Lung (tissue), 12 donors: Measurements from ENCODE around the gene MAP7D1. TPM values are rescaled to one million over a fixed set of nuclear protein-coding genes. Genes with fewer than 3 reads are reported as not detected.

Experiments
- ATAC-seq: fragments of 200-7000 bp; cut with Tn5 transposase; one replicate; pipeline ENCODE4 v1.9.1; 2020; ENCODE audit warnings: moderate number of reproducible peaks; ENCODE audit not compliant: insufficient read depth, low FRiP score
- DNase-seq, 3 donors: peaks; one replicate each; pipeline ENCODE4 v3.0.0-alpha.2; 2013 to 2017
- H3K27ac ChIP-seq, 2 donors: one replicate each; pipeline ENCODE4 v1.5.1; 2013; ENCODE audit warnings: mild to moderate bottlenecking in 2 of 2, moderate library complexity in 2 of 2, control low read depth in 1 of 2, inconsistent platforms in 1 of 2, low read depth in 1 of 2, low read length in 1 of 2
- H3K27me3 ChIP-seq, 3 donors: one replicate each; pipeline ENCODE4 v1.5.1; 2013; ENCODE audit warnings: low read length in 2 of 3; ENCODE audit not compliant: control insufficient read depth in 3 of 3, insufficient read depth in 3 of 3
- H3K36me3 ChIP-seq, 4 donors: one replicate each; pipeline ENCODE4 v1.5.1; 2013; ENCODE audit warnings: low read length in 4 of 4, mild to moderate bottlenecking in 1 of 4, moderate library complexity in 1 of 4; ENCODE audit not compliant: control insufficient read depth in 4 of 4, insufficient read depth in 4 of 4
- H3K4me1 ChIP-seq, 5 donors: one replicate each; pipeline ENCODE4 v1.5.1; 2013; ENCODE audit warnings: low read length in 5 of 5, mild to moderate bottlenecking in 2 of 5, moderate library complexity in 1 of 5; ENCODE audit not compliant: control insufficient read depth in 5 of 5, insufficient read depth in 5 of 5
- H3K4me3 ChIP-seq: one replicate; pipeline ENCODE4 v1.5.1; 2013; ENCODE audit warnings: mild to moderate bottlenecking, control low read depth, moderate library complexity
- H3K9ac ChIP-seq, 2 donors: one replicate each; pipeline ENCODE4 v1.5.1; 2013; ENCODE audit warnings: low read length in 2 of 2, control low read depth in 1 of 2; ENCODE audit not compliant: insufficient read depth in 1 of 2
- H3K9me3 ChIP-seq, 4 donors: one replicate each; pipeline ENCODE4 v1.5.1; 2013; ENCODE audit warnings: low read length in 3 of 4, mild to moderate bottlenecking in 1 of 4, moderate library complexity in 1 of 4; ENCODE audit not compliant: control insufficient read depth in 4 of 4, insufficient read depth in 3 of 4
- WGBS, 2 donors: extraction: QIAGEN DNeasy Blood & Tissue Kit; methylation state at CpG; one replicate each; pipeline ENCODE4 v1.1.7; 2013; 5-methylcytosine and 5-hydroxymethylcytosine counted together
- polyA plus RNA-seq, 2 donors: library from polyadenylated mRNA; stranded (reverse); fragments of 200-250 nt; gene quantifications; one replicate each; pipeline ENCODE4 v1.2.1, GENCODE V29; 2013
- total RNA-seq, 2 donors: library from RNA; depleted of rRNA in 1 of 2; stranded (reverse); fragments of >200 nt in 1 of 2; gene quantifications; one replicate each; pipeline ENCODE4 v1.2.1, GENCODE V29; 2014 to 2021
- TF ChIP-seq, protein P1 (sequence below): IDR thresholded peaks from 2 replicates; pipeline ENCODE4 v1.5.1; 2012; ENCODE audit warnings: mild to moderate bottlenecking; ENCODE audit errors: control extremely low read depth, extremely low read depth
- donor health status: control.
- donor health status: control.
- donor health status: Bipolar disorder and iron deficiency.
- donor health status: healthy.
- donor health status: DM: yes; HTN: yes; CAD: no.

Gene MAP7D1
- total and polyA plus RNA-seq, 4 donors, result 47.3 to 140 (median 78.5) TPM

GRCh38 chr1:36175137-36176095, 19.5 kb downstream of the MAP7D1 start:
- no peak overlapping the region for H3K9ac ChIP-seq
- no peak for ATAC-seq
- 87 to 88% methylated on average over 11 of the region's 11 CpGs for WGBS, 2 donors

DNA sequence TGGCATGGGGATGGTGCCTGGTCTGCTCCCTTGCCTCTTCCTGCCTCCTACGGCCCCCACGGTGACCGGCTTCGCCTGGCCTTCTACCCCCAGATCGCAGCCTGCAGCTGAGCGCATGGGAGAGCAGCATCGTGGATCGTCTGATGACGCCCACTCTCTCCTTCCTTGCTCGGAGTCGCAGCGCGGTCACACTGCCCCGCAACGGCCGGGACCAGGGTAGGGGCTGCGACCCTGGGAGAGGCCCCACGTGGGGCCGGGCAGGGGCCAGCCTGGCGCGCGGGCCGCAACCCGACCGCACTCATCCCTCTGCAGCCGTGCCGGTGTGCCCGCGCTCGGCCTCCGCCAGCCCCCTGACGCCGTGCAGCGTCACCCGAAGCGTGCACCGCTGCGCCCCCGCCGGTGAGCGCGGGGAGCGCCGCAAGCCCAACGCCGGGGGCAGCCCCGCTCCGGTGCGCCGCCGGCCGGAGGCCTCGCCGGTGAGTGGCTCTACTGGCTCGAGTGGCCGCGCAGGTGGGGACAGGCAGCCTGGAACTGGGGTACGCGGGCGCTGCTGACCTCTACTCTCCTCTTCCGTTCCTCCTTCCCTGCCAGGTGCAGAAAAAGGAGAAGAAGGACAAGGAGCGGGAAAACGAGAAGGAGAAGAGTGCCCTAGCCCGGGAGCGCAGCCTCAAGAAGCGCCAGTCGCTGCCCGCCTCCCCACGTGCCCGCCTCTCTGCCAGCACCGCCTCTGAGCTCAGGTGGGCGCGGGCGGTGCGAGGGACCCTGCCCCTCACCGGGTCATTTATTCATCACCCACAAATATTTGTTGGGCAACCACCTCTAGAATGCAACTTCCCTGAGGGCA, 20.4 kb downstream of the MAP7D1 start:
- ATAC-seq (no peak), DNase-seq (no peak)
- peaks cover 43 to 94% (median 57%) of the 10 kb centered on the region in 4 donors for H3K36me3 ChIP-seq
- peak overlapping the region in 1 of 2 donors; percentile 73 for H3K27ac ChIP-seq
- TF ChIP-seq, protein P1, sequence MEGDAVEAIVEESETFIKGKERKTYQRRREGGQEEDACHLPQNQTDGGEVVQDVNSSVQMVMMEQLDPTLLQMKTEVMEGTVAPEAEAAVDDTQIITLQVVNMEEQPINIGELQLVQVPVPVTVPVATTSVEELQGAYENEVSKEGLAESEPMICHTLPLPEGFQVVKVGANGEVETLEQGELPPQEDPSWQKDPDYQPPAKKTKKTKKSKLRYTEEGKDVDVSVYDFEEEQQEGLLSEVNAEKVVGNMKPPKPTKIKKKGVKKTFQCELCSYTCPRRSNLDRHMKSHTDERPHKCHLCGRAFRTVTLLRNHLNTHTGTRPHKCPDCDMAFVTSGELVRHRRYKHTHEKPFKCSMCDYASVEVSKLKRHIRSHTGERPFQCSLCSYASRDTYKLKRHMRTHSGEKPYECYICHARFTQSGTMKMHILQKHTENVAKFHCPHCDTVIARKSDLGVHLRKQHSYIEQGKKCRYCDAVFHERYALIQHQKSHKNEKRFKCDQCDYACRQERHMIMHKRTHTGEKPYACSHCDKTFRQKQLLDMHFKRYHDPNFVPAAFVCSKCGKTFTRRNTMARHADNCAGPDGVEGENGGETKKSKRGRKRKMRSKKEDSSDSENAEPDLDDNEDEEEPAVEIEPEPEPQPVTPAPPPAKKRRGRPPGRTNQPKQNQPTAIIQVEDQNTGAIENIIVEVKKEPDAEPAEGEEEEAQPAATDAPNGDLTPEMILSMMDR, result no peak
- WGBS, 2 donors, result 90 to 91% methylated on average over 57 to 76 of the region's 76 CpGs
- no peaks in the 10 kb centered on the region for H3K9me3 ChIP-seq
- H3K4me1 ChIP-seq, result peaks cover 0 to 4% (median 0%) of the 10 kb centered on the region in 5 donors
- no peak overlapping the region for H3K4me3 ChIP-seq
- H3K9ac ChIP-seq, result no peak overlapping the region
- H3K27me3 ChIP-seq, result no peaks in the 10 kb centered on the region

More at GRCh38 chr1:36175137-36176095, 19.5 kb downstream of the MAP7D1 start:
- H3K36me3 ChIP-seq, result peaks cover 35 to 92% (median 60%) of the 10 kb centered on the region in 4 donors
- TF ChIP-seq, protein P1, result no peak
- peak overlapping the region; percentile 46 to 73 for H3K27ac ChIP-seq
- peak in 2 of 3 donors; percentile 38 to 45 for DNase-seq
- H3K9me3 ChIP-seq, result no peaks in the 10 kb centered on the region
- H3K4me1 ChIP-seq, result peaks cover 0 to 7% (median 0%) of the 10 kb centered on the region in 5 donors
- H3K4me3 ChIP-seq, result no peak overlapping the region
- no peaks in the 10 kb centered on the region for H3K27me3 ChIP-seq

GRCh38 chr1:36177589-36178431, 21.9 kb downstream of the MAP7D1 start:
- ATAC-seq, result no peak
- Histone ChIP-seq H3K9me3 (no peaks in the 10 kb centered on the region), H3K4me3 (no peak overlapping the region), H3K9ac (no peak overlapping the region), H3K27me3 (no peaks in the 10 kb centered on the region), H3K4me1 (peaks cover 0 to 1% (median 0%) of the 10 kb centered on the region in 5 donors), H3K36me3 (peaks cover 33 to 82% (median 47%) of the 10 kb centered on the region in 4 donors), H3K27ac (peak overlapping the region in 1 of 2 donors; percentile 62)
- TF ChIP-seq, protein P1, result no peak
- 91 to 93% methylated on average over 26 to 33 of the region's 33 CpGs for WGBS, 2 donors
- DNase-seq, result no peak
